Spleen (tissue), 7 donors: Measurements from ENCODE around the gene A2ML1.

ENCODE experiments used
- CTCF ChIP-seq, 11 experiments: fragments of 200-600 bp in 7 of 11; fragments of 450-650 bp in 4 of 11; sonication (generic) in 4 of 11; IDR thresholded peaks in 8 of 11; conservative IDR thresholded peaks in 3 of 11; 1 replicate in 7 of 11; 2 replicates in 4 of 11; pipeline versions ENCODE4 v1.4.0 to v1.8.0; 2016 to 2021; ENCODE audit warnings: antibody characterized with exemption in 11 of 11, inconsistent platforms in 4 of 11, mild to moderate bottlenecking in 1 of 11
- POLR2A ChIP-seq, 3 donors: fragments of 450-650 bp; IDR thresholded peaks; one replicate each; pipeline ENCODE4 v1.5.1; 2017; ENCODE audit warnings: antibody characterized with exemption in 3 of 3, mild to moderate bottlenecking in 1 of 3
- POLR2AphosphoS5 ChIP-seq, 3 donors: sonication (generic); formaldehyde crosslinking; IDR thresholded peaks; one replicate each; pipeline ENCODE4 v1.5.1; 2017; ENCODE audit warnings: antibody characterized with exemption in 3 of 3
- donor health status: DM: no; HTN: no; CAD: no; lungs with moderate emphysema.
- donor health status: DM: no; HTN: no; CAD: no.
- donor health status: DM: no; HTN: no; CAD: no.

GRCh38 chr12:8832500-8832899 is 10.1 kb downstream of the A2ML1 start:
- TF ChIP-seq POLR2A (IDR thresholded peaks at IDR 0.05) (no peak), POLR2AphosphoS5 (IDR thresholded peaks at IDR 0.05) (no peak), CTCF (IDR thresholded peaks at IDR 0.05 in 8 of 11, conservative IDR thresholded peaks at IDR 0.05 in 3 of 11) (no peak)
